ENCODE data around the gene TCEA3.

Gene TCEA3

DNA sequence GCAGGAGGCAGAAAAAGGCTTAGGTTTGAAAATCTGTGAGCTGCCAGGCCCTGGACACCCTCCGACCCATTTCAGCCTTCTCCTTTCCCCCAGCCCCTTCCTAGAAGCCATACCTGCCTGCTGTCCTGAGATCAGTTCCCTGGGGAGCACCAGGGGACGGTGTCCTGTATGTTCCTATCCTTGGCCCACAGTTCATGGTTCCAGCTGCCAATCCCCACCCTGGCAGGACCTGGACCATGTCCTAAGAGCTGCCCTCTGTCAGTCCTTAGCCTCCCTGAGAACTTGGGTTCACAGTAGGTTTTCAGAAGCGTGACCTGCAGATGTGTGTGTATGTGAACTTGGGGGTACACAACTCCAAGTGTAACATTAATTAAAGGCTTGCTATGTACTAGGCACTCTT lies 3.8 kb downstream of the TCEA3 start:
- peaks cover 4% of the 10 kb centered on the region; the same call in 1 of the 2 replicates for H3K4me1 ChIP-seq (ENCODE audit: insufficient read depth, low read length)
- H3K4me3 ChIP-seq (ENCODE audit: low read length) = no peak overlapping the region
- peaks cover 100% of the 10 kb centered on the region for H3K27me3 ChIP-seq (ENCODE audit: insufficient read depth, low read length)
- WGBS = 85% methylated on average over 3 of the region's 3 CpGs
- H3K36me3 ChIP-seq (ENCODE audit: insufficient read depth, low read length) = no peaks in the 10 kb centered on the region
- H3K9ac ChIP-seq (ENCODE audit: low read depth, low read length) = no peak overlapping the region
- H3K27ac ChIP-seq (ENCODE audit: low read depth, low read length) = no peak overlapping the region
- no peaks in the 10 kb centered on the region for H3K9me3 ChIP-seq (ENCODE audit: insufficient read depth, low read depth, low read length)

DNA sequence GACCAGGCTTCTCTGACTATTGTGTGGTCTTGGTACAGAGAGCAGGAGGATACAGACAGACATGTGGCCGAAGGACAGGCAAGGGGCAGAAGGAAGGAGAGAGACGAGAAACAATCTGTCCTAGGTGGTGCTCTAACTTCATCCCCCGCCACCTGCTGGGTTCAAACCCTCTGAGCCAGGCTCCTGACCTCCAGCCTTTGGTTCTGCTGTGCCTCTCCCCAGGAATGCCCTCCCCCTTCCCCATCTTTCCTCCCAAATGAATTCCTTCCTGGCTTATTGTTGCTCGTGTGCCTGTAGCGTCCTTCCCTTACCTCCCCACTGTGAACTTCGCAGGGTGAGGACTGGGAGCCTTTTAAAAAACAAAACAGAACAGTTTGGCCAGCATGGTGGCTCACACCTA lies 5.4 kb downstream of the TCEA3 start:
- H3K4me3 ChIP-seq (ENCODE audit: low read length) = no peak overlapping the region
- no peaks in the 10 kb centered on the region for H3K4me1 ChIP-seq (ENCODE audit: insufficient read depth, low read length)
- WGBS = 10% methylated on average over 6 of the region's 6 CpGs
- H3K9ac ChIP-seq (ENCODE audit: low read depth, low read length) = no peak overlapping the region
- H3K9me3 ChIP-seq (ENCODE audit: insufficient read depth, low read depth, low read length) = no peaks in the 10 kb centered on the region
- no peaks in the 10 kb centered on the region for H3K36me3 ChIP-seq (ENCODE audit: insufficient read depth, low read length)
- H3K27me3 ChIP-seq (ENCODE audit: insufficient read depth, low read length) = peaks cover 100% of the 10 kb centered on the region
- H3K27ac ChIP-seq (ENCODE audit: low read depth, low read length) = no peak overlapping the region

DNA sequence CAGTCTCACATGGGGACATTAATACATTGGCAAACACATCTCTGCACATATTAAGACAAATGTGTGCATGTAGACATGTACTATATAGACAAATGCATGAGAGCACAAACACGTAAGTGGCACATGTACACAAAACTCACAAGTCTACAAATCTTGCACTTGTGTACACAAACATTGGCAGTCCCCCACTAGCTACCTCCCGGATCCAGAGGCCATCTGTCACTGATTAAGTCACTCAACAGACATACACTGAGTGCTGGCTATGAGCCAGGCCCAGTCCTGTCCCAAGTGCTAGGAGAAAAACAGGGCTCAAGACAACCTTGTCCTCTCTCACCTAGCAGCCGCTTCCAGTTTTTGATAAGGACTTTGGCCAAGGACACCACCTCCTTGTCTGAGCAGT lies 7.0 kb downstream of the TCEA3 start:
- Histone ChIP-seq H3K4me3 (ENCODE audit: low read length) (no peak overlapping the region), H3K27ac (ENCODE audit: low read depth, low read length) (no peak overlapping the region), H3K9ac (ENCODE audit: low read depth, low read length) (no peak overlapping the region), H3K4me1 (ENCODE audit: insufficient read depth, low read length) (no peaks in the 10 kb centered on the region), H3K9me3 (ENCODE audit: insufficient read depth, low read depth, low read length) (no peaks in the 10 kb centered on the region), H3K36me3 (ENCODE audit: insufficient read depth, low read length) (no peaks in the 10 kb centered on the region), H3K27me3 (ENCODE audit: insufficient read depth, low read length) (peaks cover 94% of the 10 kb centered on the region)
- WGBS = 87% methylated on average over 3 of the region's 3 CpGs

DNA sequence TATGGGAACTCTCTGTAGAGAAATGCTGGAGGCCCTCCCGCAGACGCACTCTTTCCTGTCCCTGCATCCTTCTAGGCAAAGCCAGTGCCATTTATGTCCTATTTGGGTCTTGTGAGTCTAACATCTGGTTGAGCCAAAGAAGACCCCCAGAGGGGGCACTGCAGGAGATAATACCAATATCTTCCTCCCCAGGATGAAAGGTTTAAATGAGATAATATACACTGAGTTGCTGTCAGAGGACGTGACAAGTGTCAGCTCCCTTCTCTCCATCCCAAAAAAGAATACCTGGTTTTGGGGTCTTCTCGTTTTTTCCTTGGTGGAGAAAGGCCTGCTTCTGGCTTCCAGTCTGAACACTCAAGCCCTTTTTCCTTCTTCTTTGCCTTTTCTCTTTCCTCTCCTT lies 7.6 kb downstream of the TCEA3 start:
- Histone ChIP-seq H3K9me3 (ENCODE audit: insufficient read depth, low read depth, low read length) (no peaks in the 10 kb centered on the region), H3K4me1 (ENCODE audit: insufficient read depth, low read length) (no peaks in the 10 kb centered on the region), H3K36me3 (ENCODE audit: insufficient read depth, low read length) (no peaks in the 10 kb centered on the region), H3K4me3 (ENCODE audit: low read length) (no peak overlapping the region), H3K9ac (ENCODE audit: low read depth, low read length) (no peak overlapping the region), H3K27me3 (ENCODE audit: insufficient read depth, low read length) (peaks cover 90% of the 10 kb centered on the region), H3K27ac (ENCODE audit: low read depth, low read length) (no peak overlapping the region)
- 76% methylated on average over 4 of the region's 4 CpGs for WGBS

DNA sequence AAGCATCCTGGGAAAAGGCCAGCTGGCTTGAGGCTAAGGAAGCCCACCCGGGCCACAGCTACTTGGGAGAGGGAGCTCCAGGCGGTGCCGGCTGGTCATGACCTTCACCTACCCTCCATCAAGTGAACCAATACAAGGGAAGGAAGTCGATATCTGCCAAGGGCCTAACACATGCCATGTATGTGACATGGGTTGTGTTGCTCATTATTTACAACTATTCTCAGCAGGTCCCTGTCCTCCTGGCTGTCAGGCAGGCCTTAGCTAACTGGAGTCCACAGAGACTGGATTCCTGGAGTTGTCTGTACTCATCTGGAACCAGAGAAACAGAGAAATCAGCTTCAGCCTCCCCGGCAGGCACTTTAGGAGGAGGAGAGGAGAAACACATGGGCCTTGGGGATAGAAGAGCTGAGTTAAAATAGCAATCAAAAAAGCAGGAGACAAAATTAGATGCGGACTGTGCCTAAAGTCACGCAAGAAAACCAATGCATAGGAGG lies 15.7 kb downstream of the TCEA3 start:
- Histone ChIP-seq H3K27me3 (ENCODE audit: insufficient read depth, low read length) (peaks cover 90% of the 10 kb centered on the region), H3K9me3 (ENCODE audit: insufficient read depth, low read depth, low read length) (no peaks in the 10 kb centered on the region), H3K27ac (ENCODE audit: low read depth, low read length) (no peak overlapping the region), H3K9ac (ENCODE audit: low read depth, low read length) (no peak overlapping the region), H3K4me3 (ENCODE audit: low read length) (no peak overlapping the region), H3K4me1 (ENCODE audit: insufficient read depth, low read length) (no peaks in the 10 kb centered on the region), H3K36me3 (ENCODE audit: insufficient read depth, low read length) (no peaks in the 10 kb centered on the region)
- 91% methylated on average over 6 of the region's 7 CpGs for WGBS

DNA sequence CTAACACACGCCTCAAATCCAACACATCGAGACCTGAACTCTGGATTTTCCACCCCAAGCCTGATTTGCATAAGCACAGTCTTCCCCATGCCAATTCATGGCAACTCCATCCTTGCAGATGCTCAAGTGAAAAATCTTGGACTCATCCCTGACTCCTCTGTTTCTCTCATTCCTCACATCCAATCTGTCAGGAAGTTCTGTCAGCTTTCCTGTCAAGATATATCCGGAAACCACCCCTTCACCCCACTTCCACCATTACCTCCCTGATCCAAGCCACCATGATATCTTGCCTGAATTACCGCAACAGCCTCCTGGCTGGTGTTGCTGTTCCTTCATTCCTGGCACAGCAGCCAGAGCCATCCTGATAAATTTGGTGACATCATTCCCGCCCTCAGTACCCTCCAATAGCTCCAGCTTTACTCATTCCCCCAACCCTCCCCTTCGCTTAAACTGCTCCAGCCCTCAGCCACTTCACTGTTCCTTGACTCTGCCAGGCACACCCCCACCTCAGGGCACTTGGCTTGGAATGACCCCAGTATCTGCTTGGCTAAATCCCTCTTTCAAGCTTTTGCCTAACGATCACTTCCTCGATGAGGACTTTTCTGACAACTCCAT lies 17.4 kb downstream of the TCEA3 start:
- no peak overlapping the region for H3K4me3 ChIP-seq (ENCODE audit: low read length)
- peaks cover 96% of the 10 kb centered on the region for H3K27me3 ChIP-seq (ENCODE audit: insufficient read depth, low read length)
- no peaks in the 10 kb centered on the region for H3K36me3 ChIP-seq (ENCODE audit: insufficient read depth, low read length)
- H3K4me1 ChIP-seq (ENCODE audit: insufficient read depth, low read length) = no peaks in the 10 kb centered on the region
- no peaks in the 10 kb centered on the region for H3K9me3 ChIP-seq (ENCODE audit: insufficient read depth, low read depth, low read length)
- WGBS = 81% methylated on average over 8 of the region's 8 CpGs
- H3K9ac ChIP-seq (ENCODE audit: low read depth, low read length) = no peak overlapping the region
- H3K27ac ChIP-seq (ENCODE audit: low read depth, low read length) = no peak overlapping the region

DNA sequence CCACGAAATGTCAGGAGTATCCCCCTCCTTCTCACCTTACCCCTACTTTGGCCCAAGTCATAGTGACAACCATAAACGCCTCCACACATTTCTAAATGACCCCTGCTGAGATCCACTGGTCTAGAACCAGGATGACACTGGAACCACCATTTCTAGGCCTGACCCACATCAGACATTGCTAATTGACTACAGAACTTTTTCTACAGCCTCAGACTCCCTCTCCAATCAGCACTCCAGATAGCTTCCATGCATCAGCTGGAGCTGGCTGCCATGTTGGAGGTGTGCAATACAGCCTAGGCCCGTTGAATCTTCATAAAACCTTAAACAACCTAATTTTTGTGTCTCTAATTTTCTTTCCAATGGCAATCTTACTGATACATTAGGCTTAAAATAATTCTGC lies 18.6 kb downstream of the TCEA3 start:
- Histone ChIP-seq H3K9me3 (ENCODE audit: insufficient read depth, low read depth, low read length) (no peaks in the 10 kb centered on the region), H3K36me3 (ENCODE audit: insufficient read depth, low read length) (no peaks in the 10 kb centered on the region), H3K4me3 (ENCODE audit: low read length) (no peak overlapping the region), H3K27ac (ENCODE audit: low read depth, low read length) (no peak overlapping the region), H3K9ac (ENCODE audit: low read depth, low read length) (no peak overlapping the region), H3K4me1 (ENCODE audit: insufficient read depth, low read length) (no peaks in the 10 kb centered on the region), H3K27me3 (ENCODE audit: insufficient read depth, low read length) (peaks cover 98% of the 10 kb centered on the region)
- WGBS = 85% methylated on average over 3 of the region's 3 CpGs

DNA sequence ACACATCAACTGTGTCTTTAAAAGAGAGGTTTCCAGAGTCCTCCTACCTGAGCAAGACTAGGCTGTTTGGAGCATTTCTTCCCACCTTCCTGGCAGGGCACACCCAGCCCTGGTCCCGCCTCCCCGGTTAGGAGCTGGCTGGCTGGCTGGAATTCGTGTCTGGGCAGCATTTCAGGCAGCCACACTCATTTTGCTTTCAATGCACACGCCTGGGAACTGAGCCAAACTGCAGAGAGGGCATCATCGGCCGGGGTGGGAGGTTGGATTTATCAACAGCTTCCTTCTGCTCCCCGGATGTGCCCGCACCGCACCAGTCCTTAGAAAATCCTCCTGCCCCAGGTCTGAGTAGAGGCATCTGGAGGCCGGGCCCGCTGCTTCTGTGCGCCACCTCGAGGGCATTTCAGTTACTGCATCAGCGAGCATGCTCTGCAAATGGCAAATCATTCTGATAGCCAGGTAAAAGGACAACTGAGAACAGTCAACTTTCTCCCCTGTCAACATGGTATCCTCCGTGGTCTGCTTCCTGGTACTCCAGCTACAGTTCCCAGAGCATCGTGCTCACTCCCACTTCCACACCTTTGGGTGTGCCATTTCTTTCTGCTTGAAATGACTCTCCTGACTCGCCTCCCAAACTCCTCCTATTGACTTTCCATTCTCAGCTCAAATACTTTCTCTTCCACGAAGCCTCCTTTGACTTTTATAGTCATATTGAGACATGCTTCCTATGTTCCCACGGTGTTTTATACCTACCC lies 20.6 kb downstream of the TCEA3 start:
- WGBS = 10% methylated on average over 19 of the region's 19 CpGs
- H3K36me3 ChIP-seq (ENCODE audit: insufficient read depth, low read length) = no peaks in the 10 kb centered on the region
- peak overlapping the region; percentile 38 for H3K4me3 ChIP-seq (ENCODE audit: low read length)
- peaks cover 98% of the 10 kb centered on the region for H3K27me3 ChIP-seq (ENCODE audit: insufficient read depth, low read length)
- H3K9me3 ChIP-seq (ENCODE audit: insufficient read depth, low read depth, low read length) = no peaks in the 10 kb centered on the region
- H3K9ac ChIP-seq (ENCODE audit: low read depth, low read length) = 0 out of 2 replicates have a peak overlapping the region, but pooled peaks have one; percentile 23
- H3K4me1 ChIP-seq (ENCODE audit: insufficient read depth, low read length) = no peaks in the 10 kb centered on the region
- H3K27ac ChIP-seq (ENCODE audit: low read depth, low read length) = no peak overlapping the region

DNA sequence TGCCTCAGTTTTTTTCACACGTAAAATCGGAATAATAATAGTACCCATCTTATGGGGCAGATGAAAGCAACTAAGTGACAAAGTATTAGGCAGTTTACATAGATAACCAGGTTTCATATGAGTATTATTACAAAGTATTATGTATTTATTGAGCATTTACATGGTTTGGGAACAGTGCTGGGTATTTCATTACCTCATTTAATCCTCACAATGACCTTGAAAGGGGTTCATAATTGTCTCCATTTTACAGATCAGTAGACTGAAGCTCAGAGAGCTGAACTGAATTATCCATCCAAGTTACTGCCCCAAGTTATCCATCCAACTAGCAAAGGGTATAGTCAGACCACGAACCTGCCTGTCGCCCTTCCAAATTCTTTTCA lies 21.2 kb downstream of the TCEA3 start:
- no peak overlapping the region; the same call in 1 of the 2 replicates for H3K4me3 ChIP-seq (ENCODE audit: low read length)

DNA sequence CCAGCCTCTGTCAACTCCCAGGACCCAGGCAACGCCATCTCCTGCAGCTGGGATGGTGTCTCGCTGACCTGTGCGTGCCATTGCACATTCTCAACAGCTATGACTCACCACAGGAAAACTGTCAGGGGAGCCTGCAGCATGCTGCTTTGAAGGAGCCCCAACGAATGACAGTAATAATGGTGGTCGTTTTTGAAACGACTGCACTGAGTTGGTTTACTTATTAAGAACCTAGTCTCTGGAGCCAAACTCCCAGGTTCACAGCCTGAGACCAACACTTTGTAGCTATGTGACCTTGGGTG lies 21.6 kb downstream of the TCEA3 start:
- H3K27me3 ChIP-seq (ENCODE audit: insufficient read depth, low read length) = peaks cover 98% of the 10 kb centered on the region
- H3K4me3 ChIP-seq (ENCODE audit: low read length) = no peak overlapping the region
- no peaks in the 10 kb centered on the region for H3K36me3 ChIP-seq (ENCODE audit: insufficient read depth, low read length)
- no peak overlapping the region for H3K9ac ChIP-seq (ENCODE audit: low read depth, low read length)
- no peak overlapping the region for H3K27ac ChIP-seq (ENCODE audit: low read depth, low read length)
- H3K4me1 ChIP-seq (ENCODE audit: insufficient read depth, low read length) = no peaks in the 10 kb centered on the region
- WGBS = 43% methylated on average over 6 of the region's 6 CpGs
- no peaks in the 10 kb centered on the region for H3K9me3 ChIP-seq (ENCODE audit: insufficient read depth, low read depth, low read length)

More for the DNA sequence above, 21.2 kb downstream of the TCEA3 start:
- Histone ChIP-seq H3K36me3 (ENCODE audit: insufficient read depth, low read length) (no peaks in the 10 kb centered on the region), H3K9ac (ENCODE audit: low read depth, low read length) (no peak overlapping the region), H3K27me3 (ENCODE audit: insufficient read depth, low read length) (peaks cover 98% of the 10 kb centered on the region), H3K27ac (ENCODE audit: low read depth, low read length) (no peak overlapping the region), H3K4me1 (ENCODE audit: insufficient read depth, low read length) (no peaks in the 10 kb centered on the region), H3K9me3 (ENCODE audit: insufficient read depth, low read depth, low read length) (no peaks in the 10 kb centered on the region)
- 59% methylated on average over 2 of the region's 4 CpGs for WGBS

DNA sequence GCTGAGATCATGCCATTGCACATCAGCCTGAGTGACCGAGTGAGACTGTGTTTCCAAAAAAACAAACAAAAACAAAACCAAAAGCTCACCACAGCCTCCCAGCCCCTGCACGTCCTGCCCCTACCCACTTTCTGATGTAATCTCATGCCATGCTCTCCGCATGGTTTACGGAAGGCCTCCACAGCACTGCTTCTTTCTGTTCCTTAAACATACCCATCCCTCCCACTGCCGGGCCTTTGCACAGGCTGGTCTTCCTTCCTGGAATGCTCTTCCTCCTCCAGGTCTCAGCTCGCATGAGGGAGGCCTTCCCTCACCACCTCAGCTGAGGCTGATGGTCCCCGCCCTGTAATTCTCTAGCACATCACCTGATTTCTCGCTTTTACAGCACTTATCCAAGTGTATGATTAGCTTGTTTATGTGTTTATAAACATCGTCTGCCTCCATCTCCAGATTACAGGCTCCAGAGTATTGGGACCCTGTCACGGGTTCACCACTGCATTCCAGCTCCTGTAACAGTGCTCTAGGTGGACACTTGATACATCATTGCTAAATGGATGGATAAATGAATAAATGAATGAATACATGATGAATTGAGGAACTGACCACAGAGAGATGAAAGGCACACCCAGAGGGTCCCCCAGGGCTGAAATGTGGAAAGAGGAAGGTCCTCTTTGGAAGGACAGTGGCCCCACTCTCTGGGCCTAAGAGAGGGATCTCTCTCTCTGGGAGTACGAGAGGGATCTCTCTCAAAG lies 22.1 kb downstream of the TCEA3 start:
- H3K9me3 ChIP-seq (ENCODE audit: insufficient read depth, low read depth, low read length) = no peaks in the 10 kb centered on the region
- H3K36me3 ChIP-seq (ENCODE audit: insufficient read depth, low read length) = no peaks in the 10 kb centered on the region
- H3K27ac ChIP-seq (ENCODE audit: low read depth, low read length) = no peak overlapping the region
- H3K4me1 ChIP-seq (ENCODE audit: insufficient read depth, low read length) = no peaks in the 10 kb centered on the region
- WGBS = 87% methylated on average over 11 of the region's 11 CpGs
- H3K4me3 ChIP-seq (ENCODE audit: low read length) = no peak overlapping the region
- H3K27me3 ChIP-seq (ENCODE audit: insufficient read depth, low read length) = peaks cover 98% of the 10 kb centered on the region
- H3K9ac ChIP-seq (ENCODE audit: low read depth, low read length) = no peak overlapping the region
